ENCODE measurements around the gene RASA3. TPM values are rescaled to one million over a fixed set of nuclear protein-coding genes. Genes with fewer than 3 reads are reported as not detected.

The RASA3 gene
- polyA plus RNA-seq, 3 donors: 9.0 to 32.6 (median 16.6) TPM

DNA sequence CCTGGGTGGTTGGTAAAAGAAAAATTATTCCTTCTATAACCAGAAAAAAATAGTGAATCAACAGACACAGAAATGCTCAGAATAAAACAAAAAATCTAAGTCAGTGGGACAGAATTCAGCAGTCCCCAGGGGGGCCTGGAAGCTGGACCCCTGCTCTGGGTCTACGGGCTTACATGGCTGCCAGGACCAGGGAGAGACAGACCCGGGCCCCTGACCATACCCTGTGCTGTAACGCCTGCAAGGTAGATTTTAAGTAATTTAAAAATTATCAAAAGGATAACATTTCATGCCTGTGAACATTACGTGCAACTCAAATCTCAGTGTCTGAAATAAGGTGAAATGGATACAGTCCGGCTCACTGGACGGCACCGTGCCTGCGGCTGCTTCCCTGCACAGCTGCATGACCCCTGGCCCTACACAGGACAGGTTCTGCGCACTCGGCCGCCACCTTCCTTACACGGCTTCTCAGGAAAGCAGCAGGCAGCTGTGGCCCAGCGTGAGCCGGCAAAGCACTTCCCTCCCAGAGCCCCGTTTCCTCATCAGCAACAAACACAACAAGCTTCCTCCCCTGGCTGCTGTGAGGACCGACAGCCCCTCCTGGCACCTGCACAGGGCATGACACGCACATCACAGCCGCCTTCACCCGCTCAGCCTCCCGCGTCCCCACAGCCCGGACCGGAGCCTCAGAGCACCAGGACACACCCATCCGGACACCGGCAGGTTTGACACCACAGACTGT is 22.2 kb downstream of the RASA3 start:
- H3K9ac ChIP-seq (ENCODE audit: insufficient read depth, low read length, poor library complexity, severe bottlenecking): peak overlapping the region; percentile 47
- peak overlapping the region in 1 of 3 experiments; percentile 42 for H3K4me3 ChIP-seq (replicated peaks in 1 of 3; ENCODE audit: low read depth in 2 of 3, low read length in 3 of 3)
- no peaks in the 10 kb centered on the region for H3K9me3 Mint-ChIP-seq
- peaks cover 93% of the 10 kb centered on the region for H4K20me1 ChIP-seq (ENCODE audit: insufficient read depth, low read length)
- peak overlapping the region; percentile 50 for H3K4me2 ChIP-seq (replicated peaks; ENCODE audit: extremely low read depth, low read length, poor library complexity, severe bottlenecking)
- H3K27me3 Mint-ChIP-seq (ENCODE audit: low read depth in 3 of 3): peaks cover 0 to 4% (median 3%) of the 10 kb centered on the region in 3 donors
- peak overlapping the region; percentile 34 to 84 for H3K4me3 Mint-ChIP-seq
- H3K27me3 ChIP-seq (ENCODE audit: control insufficient read depth in 2 of 2, insufficient read depth in 2 of 2, low read length in 2 of 2): no peaks in the 10 kb centered on the region
- H3K79me2 ChIP-seq (ENCODE audit: insufficient read depth, low read length): peaks cover 91% of the 10 kb centered on the region
- peak overlapping the region in 5 of 7 donors; percentile 58 to 87 (median 73) for H3K27ac Mint-ChIP-seq
- peak overlapping the region; percentile 17 for H2AFZ ChIP-seq (ENCODE audit: insufficient read depth, low read depth, low read length, poor library complexity, severe bottlenecking)
- peaks cover 6 to 24% of the 10 kb centered on the region in 2 donors for H3K36me3 ChIP-seq (replicated peaks in 1 of 2; ENCODE audit: control insufficient read depth in 1 of 2, insufficient read depth in 2 of 2, low read length in 2 of 2)
- intact Hi-C loops (cut with micrococcal nuclease): loop anchor here (2.0 to 10.0 kb wide), 3 partner anchors 45 to 155 kb away; no protein-coding TSS in a partner anchor
- TF ChIP-seq, protein P1, sequence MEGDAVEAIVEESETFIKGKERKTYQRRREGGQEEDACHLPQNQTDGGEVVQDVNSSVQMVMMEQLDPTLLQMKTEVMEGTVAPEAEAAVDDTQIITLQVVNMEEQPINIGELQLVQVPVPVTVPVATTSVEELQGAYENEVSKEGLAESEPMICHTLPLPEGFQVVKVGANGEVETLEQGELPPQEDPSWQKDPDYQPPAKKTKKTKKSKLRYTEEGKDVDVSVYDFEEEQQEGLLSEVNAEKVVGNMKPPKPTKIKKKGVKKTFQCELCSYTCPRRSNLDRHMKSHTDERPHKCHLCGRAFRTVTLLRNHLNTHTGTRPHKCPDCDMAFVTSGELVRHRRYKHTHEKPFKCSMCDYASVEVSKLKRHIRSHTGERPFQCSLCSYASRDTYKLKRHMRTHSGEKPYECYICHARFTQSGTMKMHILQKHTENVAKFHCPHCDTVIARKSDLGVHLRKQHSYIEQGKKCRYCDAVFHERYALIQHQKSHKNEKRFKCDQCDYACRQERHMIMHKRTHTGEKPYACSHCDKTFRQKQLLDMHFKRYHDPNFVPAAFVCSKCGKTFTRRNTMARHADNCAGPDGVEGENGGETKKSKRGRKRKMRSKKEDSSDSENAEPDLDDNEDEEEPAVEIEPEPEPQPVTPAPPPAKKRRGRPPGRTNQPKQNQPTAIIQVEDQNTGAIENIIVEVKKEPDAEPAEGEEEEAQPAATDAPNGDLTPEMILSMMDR (IDR thresholded peaks at IDR 0.05): peak; percentile 74
- peak; percentile 87 to 90 (median 89) for DNase-seq
- H3K27ac ChIP-seq (ENCODE audit: low read depth in 1 of 2, low read length in 2 of 2): peak overlapping the region; percentile 1 to 64
- WGBS (ENCODE audit: insufficient coverage): 16% methylated on average over 21 of the region's 25 CpGs
- peaks cover 39% of the 10 kb centered on the region in 2 donors for H3K4me1 ChIP-seq (ENCODE audit: control insufficient read depth in 1 of 2, insufficient read depth in 2 of 2, low read length in 2 of 2)
- H3K4me1 Mint-ChIP-seq: peaks cover 42% of the 10 kb centered on the region
- H3K36me3 Mint-ChIP-seq: peaks cover 40 to 61% of the 10 kb centered on the region in 2 donors
- no peaks in the 10 kb centered on the region for H3K9me3 ChIP-seq (replicated peaks in 1 of 2; ENCODE audit: control insufficient read depth in 1 of 2, insufficient read depth in 1 of 2, low read length in 2 of 2)

DNA sequence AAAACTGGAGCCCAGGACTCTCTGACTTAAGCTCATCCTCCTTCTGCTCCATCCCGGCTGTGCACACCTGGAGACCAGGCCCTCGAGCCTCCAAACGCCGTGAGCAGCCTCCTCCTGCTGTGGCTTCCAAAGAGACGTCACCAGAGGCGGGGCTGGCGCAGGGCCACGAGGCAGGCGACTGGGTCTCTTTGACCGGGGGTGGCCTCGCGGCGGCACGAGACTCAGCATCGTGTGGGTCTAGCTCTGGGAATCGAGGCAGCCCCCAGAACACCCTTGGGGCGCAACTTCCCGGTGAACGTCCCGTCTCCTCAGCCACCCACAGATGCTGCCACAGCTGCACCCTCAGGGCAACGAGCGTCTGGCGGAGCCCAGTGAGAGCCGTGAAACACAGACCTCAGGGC is 22.8 kb downstream of the RASA3 start:
- no peaks in the 10 kb centered on the region for H3K9me3 Mint-ChIP-seq
- no peaks in the 10 kb centered on the region for H3K27me3 ChIP-seq (ENCODE audit: control insufficient read depth in 2 of 2, insufficient read depth in 2 of 2, low read length in 2 of 2)
- peak overlapping the region in 1 of 7 donors; percentile 63 for H3K27ac Mint-ChIP-seq
- H3K9ac ChIP-seq (ENCODE audit: insufficient read depth, low read length, poor library complexity, severe bottlenecking): no peak overlapping the region
- H3K4me2 ChIP-seq (replicated peaks; ENCODE audit: extremely low read depth, low read length, poor library complexity, severe bottlenecking): no peak overlapping the region
- 88% methylated on average over 20 of the region's 24 CpGs for WGBS (ENCODE audit: insufficient coverage)
- peaks cover 0 to 4% (median 3%) of the 10 kb centered on the region in 3 donors for H3K27me3 Mint-ChIP-seq (ENCODE audit: low read depth in 3 of 3)
- no peak for DNase-seq
- H3K79me2 ChIP-seq (ENCODE audit: insufficient read depth, low read length): peaks cover 92% of the 10 kb centered on the region
- peaks cover 38% of the 10 kb centered on the region for H3K4me1 Mint-ChIP-seq
- peaks cover 6 to 24% of the 10 kb centered on the region in 2 donors for H3K36me3 ChIP-seq (replicated peaks in 1 of 2; ENCODE audit: control insufficient read depth in 1 of 2, insufficient read depth in 2 of 2, low read length in 2 of 2)
- H2AFZ ChIP-seq (ENCODE audit: insufficient read depth, low read depth, low read length, poor library complexity, severe bottlenecking): no peak overlapping the region
- TF ChIP-seq, protein P1 (IDR thresholded peaks at IDR 0.05): no peak
- peaks cover 93% of the 10 kb centered on the region for H4K20me1 ChIP-seq (ENCODE audit: insufficient read depth, low read length)
- H3K4me3 Mint-ChIP-seq: no peak overlapping the region
- intact Hi-C loops (cut with micrococcal nuclease): loop anchor here (2.0 to 10.0 kb wide), 3 partner anchors 45 to 155 kb away; no protein-coding TSS in a partner anchor
- H3K4me1 ChIP-seq (ENCODE audit: control insufficient read depth in 1 of 2, insufficient read depth in 2 of 2, low read length in 2 of 2): peaks cover 33% of the 10 kb centered on the region in 2 donors
- peaks cover 38 to 57% of the 10 kb centered on the region in 2 donors for H3K36me3 Mint-ChIP-seq
- no peak overlapping the region for H3K4me3 ChIP-seq (replicated peaks in 1 of 3; ENCODE audit: low read depth in 2 of 3, low read length in 3 of 3)
- H3K27ac ChIP-seq (ENCODE audit: low read depth in 1 of 2, low read length in 2 of 2): peak overlapping the region in 1 of 2 donors; percentile 64
- H3K9me3 ChIP-seq (replicated peaks in 1 of 2; ENCODE audit: control insufficient read depth in 1 of 2, insufficient read depth in 1 of 2, low read length in 2 of 2): no peaks in the 10 kb centered on the region
